ENCODE data around the gene FGGY.
"Not testable (repeated sequence)": the region's sequence is repeated elsewhere in the genome, so short reads cannot be mapped to it uniquely, and the experiment has no call there.

FGGY gene

DNA sequence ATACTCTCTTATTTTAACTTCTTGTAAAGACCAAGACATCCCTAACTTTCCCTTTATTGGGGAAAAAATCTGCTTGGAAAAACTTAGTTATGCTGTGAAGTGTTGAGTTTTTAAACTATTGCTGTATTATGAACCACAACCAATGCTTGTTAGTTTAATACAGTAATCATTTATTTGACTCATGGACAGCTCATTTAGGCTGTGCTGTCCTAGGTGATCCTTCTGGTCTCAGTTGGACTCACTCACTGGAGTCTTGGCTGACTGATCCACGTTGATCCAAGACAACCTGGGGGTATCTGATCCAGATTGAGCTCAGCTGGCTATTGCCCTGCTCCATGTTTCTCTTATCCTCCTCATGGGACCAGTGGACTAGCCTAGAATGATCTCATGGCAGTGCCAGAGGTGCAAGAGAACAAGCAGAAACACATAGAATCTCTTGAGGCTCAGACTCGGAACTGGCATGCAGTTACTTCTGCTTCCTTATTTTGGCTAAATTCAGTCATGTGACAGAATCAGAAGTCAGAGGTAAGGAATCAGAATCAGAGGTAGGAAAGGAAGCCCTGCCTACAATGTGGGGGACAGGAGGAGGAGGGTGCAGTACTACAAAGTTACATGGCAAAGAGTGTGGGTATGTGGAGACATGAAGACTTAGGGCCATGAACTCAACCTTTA lies 156.5 kb downstream of the FGGY start:
- no peak for DNase-seq

DNA sequence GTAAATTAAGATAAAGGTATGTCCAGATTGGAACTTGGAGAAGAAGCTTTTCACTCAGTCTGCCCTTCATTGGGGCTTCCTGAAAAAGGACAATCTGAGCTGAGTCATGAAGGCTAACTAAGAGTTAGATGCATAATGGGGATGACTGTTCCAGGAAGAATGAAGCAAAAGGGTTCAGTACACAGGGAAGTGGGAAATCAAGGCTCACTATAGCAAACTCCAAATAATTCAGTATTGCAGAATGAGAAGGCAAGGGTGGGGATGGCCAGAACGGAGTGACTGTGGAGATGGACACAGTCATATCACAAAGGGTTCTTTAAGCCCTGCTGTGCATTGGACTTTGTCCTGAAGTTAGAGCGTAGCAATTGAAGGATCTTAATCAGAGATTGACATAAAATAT lies 158.3 kb downstream of the FGGY start:
- DNase-seq = no peak

DNA sequence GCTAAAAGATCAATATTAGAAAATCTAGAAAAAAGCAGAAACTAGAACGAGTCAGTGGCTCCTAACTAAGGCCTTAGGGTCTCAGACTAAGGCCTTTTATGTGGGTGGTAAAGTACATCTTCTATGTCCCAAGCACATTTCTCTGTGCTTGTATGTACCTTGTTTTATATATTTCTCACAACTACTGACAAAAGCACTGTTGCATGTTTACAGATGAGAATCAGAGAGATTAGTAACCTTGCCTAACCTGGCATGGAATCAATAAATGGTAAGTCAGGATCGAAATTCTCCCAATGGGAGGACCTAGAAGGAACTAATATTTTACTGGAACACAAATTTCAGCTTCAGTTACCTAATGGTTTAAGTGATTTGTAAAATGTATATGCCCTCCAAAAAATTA lies 160.9 kb downstream of the FGGY start:
- no peak for DNase-seq

DNA sequence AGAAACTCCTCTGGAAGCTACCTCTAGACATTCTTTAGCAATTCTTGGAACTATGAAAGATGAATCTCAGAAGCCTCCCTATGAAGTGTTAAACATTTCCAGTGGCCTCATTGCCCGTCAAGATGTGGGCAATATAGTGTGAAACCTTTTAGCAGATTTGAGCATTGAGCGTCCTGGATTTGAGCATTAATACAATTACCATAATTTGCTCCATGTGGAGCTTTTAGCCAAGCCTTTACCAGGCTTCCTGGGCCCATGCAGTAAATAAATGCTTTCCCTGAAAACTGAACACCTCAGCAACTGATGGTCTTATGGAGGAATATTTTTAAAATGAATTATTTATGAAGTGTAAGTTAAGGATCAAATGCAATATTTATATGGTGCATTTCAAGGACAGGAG lies 162.0 kb downstream of the FGGY start:
- DNase-seq = no peak

DNA sequence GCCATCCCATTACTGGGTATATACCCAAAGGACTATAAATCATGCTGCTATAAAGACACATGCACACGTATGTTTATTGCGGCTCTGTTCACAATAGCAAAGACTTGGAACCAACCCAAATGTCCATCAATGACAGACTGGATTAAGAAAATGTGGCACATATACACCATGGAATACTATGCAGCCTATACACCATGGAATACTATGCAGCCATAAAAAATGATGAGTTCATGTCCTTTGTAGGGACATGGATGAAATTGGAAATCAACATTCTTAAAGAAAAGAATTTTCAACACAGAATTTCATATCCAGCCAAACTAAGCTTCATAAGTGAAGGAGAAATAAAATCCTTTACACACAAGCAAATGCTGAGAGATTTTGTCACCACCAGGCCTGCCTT lies 166.0 kb downstream of the FGGY start:
- DNase-seq = not testable (repeated sequence)

DNA sequence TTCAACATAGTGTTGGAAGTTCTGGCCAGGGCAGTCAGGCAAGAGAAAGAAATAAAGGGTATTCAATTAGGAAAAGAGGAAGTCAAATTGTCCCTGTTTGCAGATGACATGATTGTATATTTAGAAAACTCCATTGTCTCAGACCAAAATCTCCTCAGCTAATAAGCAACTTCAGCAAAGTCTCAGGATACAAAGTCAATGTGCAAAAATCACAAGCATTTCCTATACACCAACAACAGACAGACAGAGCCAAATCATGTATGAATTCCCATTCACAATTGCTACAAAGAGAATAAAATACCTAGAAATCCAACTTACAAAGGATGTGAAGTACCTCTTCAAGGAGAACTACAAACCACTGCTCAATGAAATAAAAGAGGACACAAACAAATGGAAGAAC lies 168.6 kb downstream of the FGGY start:
- not testable (repeated sequence) for DNase-seq

DNA sequence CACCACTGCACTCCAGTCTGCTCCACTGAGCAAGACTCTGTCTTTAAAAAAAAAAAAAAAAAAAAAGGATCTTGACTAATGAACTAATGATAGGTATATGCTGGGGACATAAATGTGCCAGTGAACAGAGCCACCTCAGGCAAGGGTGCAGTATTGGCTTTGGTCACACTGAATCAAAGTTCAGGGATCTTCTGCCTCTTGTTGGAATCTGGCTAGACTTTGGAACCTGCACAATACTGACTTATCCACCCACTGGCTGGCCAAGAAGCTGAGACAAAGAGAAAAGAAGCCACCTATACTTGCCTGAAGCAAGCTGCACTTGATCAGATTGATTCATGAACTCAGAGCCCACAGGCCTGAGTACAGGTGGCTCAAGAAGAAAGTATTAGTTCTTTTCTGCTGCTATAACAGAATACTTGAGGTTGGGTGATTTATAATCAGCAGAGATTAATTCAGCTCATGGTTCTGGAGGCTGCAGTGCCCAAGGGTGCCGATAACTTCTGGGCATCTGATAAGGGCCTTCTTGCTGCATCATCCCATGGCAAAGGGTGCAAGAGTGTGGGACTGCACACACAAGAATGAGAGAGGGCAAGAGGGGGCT lies 172.0 kb downstream of the FGGY start:
- no peak for DNase-seq

DNA sequence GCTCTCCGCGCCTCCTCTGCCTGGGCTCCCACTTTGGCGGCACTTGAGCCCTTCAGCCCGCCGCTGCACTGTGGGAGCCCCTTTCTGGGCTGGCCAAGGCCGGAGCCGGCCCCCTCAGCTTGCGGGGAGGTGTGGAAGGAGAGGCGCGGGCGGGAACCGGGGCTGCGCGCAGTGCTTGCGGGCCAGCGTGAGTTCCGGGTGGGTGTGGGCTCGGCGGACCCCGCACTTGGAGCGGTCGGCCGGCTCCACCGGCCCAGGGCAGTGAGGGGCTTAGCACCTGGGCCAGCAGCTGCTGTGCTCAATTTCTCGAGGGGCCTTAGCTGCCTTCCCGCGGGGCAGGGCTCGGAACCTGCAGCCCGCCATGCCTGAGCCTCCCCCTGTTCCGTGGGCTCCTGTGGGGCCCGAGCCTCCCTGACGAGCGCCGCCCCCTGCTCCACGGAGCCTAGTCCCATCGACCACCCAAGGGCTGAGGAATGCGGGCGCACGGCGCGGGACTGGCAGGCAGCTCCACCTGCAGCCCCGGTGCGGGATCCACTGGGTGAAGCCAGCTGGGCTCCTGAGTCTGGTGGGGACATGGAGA lies 175.2 kb downstream of the FGGY start:
- DNase-seq = not testable (repeated sequence)

DNA sequence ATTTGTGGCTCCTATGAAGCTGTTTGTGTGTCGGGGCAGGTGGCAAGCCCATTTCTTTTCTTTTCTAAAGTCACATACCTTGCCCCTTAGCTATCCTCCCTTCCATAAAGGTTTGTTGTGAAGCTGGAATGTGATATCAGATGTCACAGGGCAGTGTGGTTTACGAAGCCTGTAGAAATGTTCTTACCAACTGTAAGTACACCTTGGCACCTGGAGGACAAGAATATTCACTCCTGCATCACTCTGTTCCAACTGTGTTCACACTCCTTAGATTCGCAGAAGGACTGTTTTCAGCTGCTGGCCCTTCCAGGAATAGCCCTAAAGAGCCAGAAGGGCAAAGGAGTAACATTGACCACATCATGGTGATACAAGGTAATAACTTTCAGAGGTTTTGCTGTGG lies 176.9 kb downstream of the FGGY start:
- DNase-seq = no peak

DNA sequence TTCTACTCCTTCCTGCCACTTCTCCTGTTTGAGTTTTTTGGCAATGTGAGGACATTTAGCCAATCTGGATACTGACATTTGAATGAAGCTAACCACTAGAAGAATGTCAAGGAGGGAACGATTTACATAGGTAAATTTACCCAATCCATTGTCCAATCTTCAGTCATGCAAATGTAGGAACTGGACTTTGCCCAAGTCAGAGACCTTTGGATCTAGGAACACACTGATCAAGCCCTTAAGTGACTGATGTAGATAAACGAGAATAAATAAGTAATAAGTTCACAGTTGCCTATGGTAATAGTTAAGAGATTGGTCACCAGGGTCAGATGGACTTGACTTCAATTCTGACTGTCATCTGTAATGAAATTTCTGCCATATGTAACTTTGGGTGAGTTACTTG lies 177.6 kb downstream of the FGGY start:
- DNase-seq = no peak

DNA sequence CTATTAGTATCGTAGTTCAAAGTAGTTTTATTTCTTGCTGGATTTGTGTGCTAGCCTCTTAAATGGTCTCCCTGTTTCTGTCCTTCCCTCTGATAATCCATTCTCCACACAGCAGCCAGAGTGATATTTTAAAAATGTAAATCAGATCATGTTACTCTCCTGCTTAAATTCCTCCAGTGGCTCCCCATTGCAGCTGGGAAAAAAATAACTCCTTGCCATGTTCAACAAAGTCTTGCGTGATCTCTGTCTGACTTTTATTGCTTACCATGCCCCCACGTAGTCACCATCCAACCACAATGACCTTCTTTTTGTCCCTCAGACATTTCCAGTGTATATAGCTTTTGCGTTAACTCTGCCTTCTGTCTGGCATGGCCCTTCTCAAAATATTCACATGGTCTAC lies 178.8 kb downstream of the FGGY start:
- no peak for DNase-seq

DNA sequence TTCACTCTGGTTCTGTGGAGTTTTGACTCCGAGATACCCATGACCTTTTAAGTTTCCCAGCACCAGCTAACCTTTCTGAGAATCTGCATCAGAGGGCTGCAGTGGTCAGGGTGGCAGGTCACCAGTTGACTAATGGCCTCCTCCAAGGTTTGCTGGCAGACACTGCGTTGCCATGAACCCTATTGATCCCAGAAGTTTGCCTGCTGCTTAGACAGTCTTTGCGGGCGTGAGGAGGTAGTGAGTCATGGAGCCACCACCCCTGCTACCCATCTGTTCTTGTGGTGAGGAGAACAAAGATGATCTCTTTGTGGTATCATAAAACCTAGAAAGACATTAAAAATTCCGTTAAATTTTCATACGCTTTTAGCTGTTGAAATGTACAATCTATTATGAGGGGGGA lies 180.4 kb downstream of the FGGY start:
- DNase-seq = no peak

DNA sequence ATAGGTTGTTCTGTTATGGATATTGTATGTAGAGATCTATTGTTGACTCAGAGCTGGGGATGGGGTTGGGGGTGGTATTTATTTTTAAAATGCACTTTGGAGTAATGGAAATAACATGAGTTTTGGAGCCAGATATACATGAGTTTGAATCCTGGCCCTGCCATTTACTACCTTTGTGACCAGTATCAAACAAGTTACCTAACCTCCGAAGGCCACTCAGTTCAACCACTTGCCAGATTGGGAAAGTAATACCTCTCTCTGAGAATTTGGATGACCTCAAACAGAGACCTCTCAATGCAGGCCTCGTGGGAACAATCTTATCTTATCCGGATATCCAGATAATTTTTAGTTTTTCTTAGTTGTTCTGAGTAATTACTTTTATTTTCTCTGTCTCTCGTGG lies 181.0 kb downstream of the FGGY start:
- no peak for DNase-seq

DNA sequence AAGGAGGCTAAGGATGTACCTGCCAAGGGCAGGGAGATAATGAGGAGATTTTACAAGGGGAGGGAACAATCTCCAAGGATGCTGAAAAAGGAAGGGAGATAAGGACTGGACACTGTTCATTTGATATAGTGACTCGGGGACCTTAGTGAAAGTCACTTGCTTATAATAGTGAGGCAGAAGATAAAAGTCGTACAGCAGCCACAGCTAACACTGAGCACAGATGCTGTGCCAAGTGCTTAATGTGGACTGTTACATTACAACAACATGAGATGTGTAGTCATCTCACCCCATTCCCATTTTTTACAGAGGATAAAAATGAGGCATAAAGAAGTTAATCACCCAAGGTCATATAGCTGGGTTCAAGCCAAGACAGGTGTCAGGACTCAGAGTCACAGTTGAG lies 181.9 kb downstream of the FGGY start:
- DNase-seq = no peak

DNA sequence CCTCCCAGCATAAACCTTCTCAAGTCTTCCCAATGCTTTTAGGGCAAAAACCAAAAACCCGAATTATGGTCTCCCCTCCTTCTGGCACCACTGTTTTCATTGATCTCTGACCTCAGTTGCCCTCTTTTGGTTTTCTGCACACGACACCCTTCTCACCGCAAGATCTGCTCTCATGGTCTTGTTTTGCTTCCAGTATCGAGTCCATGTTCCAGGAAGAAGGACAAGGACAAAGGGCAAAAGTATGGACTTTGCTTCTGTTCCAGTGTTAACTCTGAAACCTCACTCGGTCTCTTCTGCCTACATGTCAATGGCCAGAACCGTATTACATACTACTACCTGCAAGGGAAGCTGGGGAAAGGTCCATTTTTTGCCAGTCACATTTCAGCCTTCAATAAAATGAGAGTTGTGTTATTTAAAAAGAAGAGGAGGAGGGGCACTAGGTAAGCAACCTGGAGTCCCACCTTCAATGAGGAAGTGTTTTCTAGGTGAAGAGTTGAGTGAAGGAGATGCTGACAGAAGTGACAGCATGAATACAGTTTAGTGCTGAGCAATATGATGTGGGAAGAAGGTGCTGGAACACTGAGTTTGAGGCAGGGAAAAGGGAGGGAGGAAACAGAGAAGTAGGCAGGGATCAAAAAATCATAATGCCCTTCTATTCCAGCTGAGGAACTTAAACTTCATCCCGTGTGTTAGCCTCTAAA lies 183.4 kb downstream of the FGGY start:
- DNase-seq = no peak

DNA sequence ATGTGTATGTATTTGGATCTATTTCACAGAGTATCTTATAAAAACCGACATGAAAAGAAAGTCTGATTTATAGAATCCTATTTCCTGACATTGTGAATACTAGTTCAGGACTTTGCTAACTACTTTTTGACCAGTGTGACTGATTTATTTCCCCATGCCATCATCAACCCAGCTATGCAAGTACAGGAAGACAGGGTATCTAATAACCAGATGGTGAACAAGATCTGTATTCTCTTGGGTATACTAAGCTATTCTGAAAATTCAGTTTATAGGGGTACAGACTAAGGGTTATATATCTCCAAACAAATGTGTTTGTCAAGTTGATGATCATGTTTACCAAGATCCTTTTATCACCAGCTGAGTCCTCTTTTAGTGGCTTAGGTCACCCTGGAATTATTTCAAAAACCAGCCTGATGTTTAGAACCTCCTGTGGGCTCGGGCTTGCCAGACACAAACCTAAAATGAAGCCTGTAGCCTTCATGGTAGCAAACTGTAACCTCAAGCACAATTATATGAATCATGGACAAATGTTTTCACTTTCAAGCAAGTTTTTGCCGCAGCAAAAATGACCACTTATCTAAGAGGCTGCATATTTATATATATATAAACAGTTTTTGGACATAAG lies 185.1 kb downstream of the FGGY start:
- DNase-seq = no peak

DNA sequence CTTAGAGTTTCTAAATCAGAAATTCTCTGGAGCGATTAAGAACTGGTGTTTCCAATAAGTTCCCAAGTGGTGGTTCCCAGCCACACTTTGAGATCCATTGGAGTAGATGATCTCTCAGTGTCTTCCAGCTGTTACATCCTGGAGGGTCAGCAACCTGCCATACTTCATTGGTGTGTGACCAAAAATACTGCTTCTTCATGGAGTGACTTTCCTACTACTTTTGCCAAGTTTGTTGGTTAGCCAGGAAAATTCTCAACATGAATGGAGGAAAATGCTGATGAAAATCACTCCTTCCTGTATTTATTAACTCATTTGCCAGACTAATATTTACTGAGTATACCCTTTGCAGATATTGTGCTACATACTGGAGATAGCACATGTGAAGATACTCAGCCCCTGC lies 186.1 kb downstream of the FGGY start:
- DNase-seq = no peak

DNA sequence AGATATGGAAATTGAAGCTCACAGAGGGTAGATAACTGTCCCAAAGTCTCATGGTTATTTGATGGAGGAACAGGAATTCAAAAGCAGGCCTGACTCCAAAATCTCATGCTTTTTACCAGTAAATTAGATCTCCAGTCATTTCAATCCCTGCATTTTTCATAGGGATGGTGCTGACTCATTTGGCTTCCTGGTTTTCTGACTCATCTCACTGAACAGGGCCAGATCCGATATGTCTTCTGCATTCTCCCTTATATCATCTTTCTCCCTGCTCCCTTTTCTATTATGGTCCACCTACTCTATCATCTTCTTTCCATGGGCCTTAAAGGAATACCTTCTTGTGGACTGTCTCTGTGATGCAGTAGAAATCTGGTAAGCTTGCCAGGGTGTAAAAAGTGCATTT lies 187.2 kb downstream of the FGGY start:
- DNase-seq = no peak

DNA sequence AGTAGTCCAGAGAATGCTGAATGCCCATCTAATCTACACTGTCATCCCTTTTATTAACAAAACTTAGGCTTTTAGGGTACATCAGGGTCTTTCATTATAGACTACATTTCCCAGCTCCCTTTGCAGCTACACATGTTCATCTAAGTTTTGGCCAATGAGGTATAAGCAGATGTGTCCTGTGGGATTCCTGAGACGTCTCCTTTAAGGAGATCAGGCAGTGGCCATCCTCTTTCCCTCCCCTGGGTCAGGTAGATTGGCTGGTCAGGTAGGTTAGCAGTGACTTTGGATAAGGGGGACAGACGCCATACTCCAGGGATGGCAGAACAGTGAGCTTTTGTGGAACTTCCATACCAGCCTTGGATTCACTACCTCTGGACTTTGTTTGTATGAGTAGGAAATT lies 188.3 kb downstream of the FGGY start:
- no peak for DNase-seq

DNA sequence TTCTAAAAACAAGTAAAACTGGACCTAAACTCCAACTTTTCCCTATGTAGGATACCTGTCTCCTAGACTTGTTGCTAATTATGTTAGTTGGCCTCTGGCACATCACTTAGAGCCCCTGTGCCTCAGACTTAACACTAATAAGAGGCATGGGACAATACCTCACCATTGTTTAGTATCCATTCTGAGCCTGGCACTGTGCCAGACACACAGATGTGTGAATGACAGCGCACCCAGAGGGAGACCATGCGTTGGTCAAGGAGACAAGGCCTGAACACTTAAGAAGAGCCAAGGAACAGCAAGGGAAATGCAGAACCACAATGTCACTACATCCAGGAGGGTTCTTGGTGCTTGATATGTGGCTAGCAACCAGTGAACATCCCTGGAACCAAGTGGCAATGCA lies 189.1 kb downstream of the FGGY start:
- no peak for DNase-seq

DNA sequence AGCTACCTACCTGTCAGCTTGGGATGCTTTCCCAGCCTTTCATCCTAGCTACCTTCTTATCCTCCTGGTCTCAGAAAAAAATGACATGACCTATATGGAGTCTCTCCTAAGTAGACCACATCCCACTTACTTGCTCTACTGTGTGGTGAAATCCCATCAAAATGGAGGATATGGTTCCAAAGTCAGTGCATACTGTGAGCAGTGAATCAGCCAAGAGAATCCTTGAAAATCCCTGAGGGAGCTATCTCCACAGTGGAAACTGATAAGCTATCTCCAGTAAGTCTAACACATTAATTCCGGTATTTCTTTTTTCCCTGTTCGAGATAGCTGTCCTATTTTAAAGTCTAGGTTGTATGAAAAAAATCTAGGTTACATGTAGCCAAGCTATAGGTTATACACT lies 189.7 kb downstream of the FGGY start:
- no peak for DNase-seq

DNA sequence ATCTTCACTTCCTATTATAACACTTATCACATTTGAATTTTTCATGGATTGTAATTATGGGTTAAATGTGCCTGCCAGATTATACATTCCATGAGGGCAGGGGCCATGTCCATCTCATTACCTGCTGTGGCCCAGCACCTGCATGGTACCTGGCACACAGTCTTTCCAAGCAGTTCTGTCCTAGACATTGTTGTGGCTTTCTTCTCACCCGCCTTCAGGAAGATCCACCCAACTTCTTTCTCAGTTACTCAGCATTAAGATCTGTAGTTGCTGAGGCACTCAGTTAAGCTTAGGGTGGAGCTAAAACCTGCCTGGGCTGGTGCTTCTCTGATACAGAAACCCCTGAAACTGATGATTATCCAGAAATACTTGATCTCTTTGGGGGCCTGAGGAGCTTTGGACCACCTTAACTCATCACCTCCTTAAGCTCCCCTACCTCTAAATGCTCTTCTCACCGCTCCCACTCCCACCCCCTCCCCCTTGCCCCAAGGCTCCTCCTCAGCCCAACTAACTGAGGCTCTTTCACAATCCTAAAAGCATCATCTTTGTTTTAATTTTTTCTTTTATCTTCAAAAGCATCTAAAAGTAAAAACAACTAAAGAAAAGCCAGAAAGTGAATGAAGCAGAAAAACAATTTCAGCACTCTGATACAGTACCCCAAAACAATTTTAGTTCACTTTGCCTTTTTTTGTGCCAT lies 190.6 kb downstream of the FGGY start:
- DNase-seq = no peak

DNA sequence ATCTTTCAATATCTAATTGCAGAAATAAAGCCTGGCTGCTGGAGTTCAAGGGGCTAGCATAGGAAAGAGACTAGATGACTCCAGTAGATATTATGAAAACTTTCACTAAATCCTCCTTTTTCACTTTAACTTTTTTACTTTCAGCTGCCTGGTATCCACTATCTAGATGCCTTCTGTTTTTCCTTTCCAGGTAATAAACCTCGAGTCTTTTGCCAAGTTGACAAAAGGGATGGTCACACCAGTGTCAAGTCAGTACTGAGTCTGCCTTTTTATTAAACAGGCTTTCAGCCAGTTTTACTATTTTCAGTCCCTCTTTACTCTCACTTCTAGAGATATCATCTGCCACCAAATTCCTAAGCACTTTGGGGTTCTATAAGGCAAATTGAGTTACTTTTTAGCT lies 195.6 kb downstream of the FGGY start:
- no peak for DNase-seq
